ENCODE measurements around the gene CHMP2A. TPM values are rescaled to one million over a fixed set of nuclear protein-coding genes. Genes with fewer than 3 reads are reported as not detected.

Gene CHMP2A
- polyA plus RNA-seq, 2 of the 4 experiments (the other 2 are of a cell fraction) = 198 to 280 TPM

DNA sequence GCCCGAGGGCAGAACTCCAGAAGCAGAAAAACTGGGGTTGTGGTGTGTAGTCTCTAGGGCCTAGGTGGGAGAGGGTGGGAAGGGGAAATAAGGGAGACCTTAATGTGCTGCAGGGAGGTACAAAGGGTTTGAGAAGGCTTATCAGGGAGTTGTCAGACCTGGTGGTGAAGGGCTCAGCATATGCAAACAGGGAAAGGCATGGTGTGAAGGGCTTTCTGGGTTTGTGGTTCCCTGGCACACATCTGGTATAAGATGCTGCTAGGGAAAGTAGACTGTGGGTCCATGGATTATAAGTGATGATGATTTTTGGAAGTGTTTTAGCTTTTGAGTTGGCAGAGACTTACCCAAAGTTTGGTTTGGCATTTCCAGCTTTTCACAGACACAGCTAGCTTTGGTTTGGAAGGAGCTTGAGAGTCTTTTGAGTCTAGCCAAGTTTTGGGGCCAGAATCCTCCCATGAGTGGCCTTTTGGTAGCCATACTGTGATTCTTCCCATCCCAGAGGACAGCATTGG, 8.8 kb downstream of the CHMP2A start:
- Histone ChIP-seq H3K4me1 (peaks cover 23% of the 10 kb centered on the region), H3K27ac (peak overlapping the region; percentile 87 to 95; a peak in 5 of 6 replicates), H3K4me2 (peak overlapping the region; percentile 95), H3K9me3 (no peaks in the 10 kb centered on the region), H3K4me3 (peak overlapping the region; percentile 97)
- ATAC-seq (no peak), DNase-seq (ENCODE audit: low read depth in 1 of 2, low spot score in 1 of 2) (no peak), FAIRE-seq (no peak)
- WGBS (ENCODE audit: missing lambda C conversion rate) = 0% methylated on average over 1 of the region's 1 CpG
- POLR2A ChIA-PET = interaction anchor here (1.8 to 4.1 kb wide), 3 partner anchors 8 to 32 kb away, joined by 5 to 184 read pairs (median 103); partner anchors contain the start of genes CHMP2A and ZBTB45
- CTCF ChIA-PET = interaction anchor here (1.3 to 13.8 kb wide), 3 partner anchors 7 to 32 kb away, joined by 3 to 222 read pairs (median 4); partner anchors contain the start of gene ZBTB45
- no peak for TF ChIP-seq MAZ (IDR thresholded peaks at IDR 0.05; ENCODE audit: borderline replicate concordance, low read depth, low read length)
- 0 out of 2 replicates have a peak, but pooled peaks have one; percentile 29 for TF ChIP-seq TFCP2L1 (CRISPR knock-in tag; IDR thresholded peaks at IDR 0.05)
- no peak for TF ChIP-seq ZFP36 (IDR thresholded peaks at IDR 0.05; ENCODE audit: borderline replicate concordance, partially characterized antibody)
- no peak for TF ChIP-seq NR3C1 (IDR thresholded peaks at IDR 0.05)
- TF ChIP-seq SMC3 (IDR thresholded peaks at IDR 0.05) = no peak
- 0 out of 2 replicates have a peak, but pooled peaks have one; percentile 26 for TF ChIP-seq TP53 (CRISPR knock-in tag; IDR thresholded peaks at IDR 0.05)
- TF ChIP-seq HEYL (CRISPR knock-in tag; IDR thresholded peaks at IDR 0.05) = no peak
- no peak for TF ChIP-seq ZSCAN20 (CRISPR knock-in tag; IDR thresholded peaks at IDR 0.05)

DNA sequence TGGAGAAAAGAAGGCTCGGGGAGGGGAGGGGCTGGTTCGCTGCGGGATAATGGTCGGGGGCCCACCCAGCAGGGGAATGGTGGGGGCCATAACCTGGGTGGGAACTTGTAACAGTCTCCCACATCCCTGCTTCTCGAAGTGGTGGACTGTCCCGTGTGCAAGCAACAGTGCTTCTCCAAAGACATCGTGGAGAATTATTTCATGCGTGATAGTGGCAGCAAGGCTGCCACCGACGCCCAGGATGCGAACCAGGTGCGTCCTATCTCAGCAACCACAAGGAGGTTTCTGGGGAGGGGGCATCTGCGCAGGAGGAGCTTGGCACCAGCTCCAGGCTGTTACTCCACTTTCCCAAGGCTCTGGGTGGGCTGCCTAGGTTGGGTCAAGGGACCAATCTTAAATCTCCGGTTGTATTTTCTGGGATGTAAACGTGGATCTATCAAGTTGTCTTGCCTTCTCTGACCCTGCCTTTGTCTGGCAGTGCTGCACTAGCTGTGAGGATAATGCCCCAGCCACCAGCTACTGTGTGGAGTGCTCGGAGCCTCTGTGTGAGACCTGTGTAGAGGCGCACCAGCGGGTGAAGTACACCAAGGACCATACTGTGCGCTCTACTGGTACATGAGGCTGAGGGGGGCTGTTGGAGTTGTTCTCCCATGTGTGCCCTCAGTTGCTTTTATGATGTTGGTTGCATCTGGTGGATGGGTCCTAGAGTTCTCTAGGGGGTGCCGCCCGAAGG, 9.5 kb downstream of the CHMP2A start:
- WGBS (ENCODE audit: missing lambda C conversion rate) = 4% methylated on average over 21 of the region's 21 CpGs
- ATAC-seq = no peak
- H3K4me3 ChIP-seq = peak overlapping the region; percentile 97
- no peaks in the 10 kb centered on the region for H3K9me3 ChIP-seq
- FAIRE-seq = no peak
- peaks cover 23% of the 10 kb centered on the region for H3K4me1 ChIP-seq
- H3K27ac ChIP-seq = peak overlapping the region; percentile 87 to 95
- ChIA-PET CTCF (interaction anchor here (1.3 to 13.8 kb wide), 3 partner anchors 8 to 31 kb away, joined by 3 to 222 read pairs (median 4); partner anchors contain the start of gene ZBTB45), POLR2A (interaction anchor here (1.8 to 4.1 kb wide), 4 partner anchors 9 to 31 kb away, joined by 5 to 184 read pairs (median 70); partner anchors contain the start of genes CHMP2A, UBE2M and ZBTB45)
- DNase-seq (ENCODE audit: low read depth in 1 of 2, low spot score in 1 of 2) = no peak
- H3K4me2 ChIP-seq = peak overlapping the region; percentile 95
- TF ChIP-seq, protein P1, sequence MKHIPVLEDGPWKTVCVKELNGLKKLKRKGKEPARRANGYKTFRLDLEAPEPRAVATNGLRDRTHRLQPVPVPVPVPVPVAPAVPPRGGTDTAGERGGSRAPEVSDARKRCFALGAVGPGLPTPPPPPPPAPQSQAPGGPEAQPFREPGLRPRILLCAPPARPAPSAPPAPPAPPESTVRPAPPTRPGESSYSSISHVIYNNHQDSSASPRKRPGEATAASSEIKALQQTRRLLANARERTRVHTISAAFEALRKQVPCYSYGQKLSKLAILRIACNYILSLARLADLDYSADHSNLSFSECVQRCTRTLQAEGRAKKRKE (CRISPR knock-in tag; IDR thresholded peaks at IDR 0.05; ENCODE audit: low read depth) = no peak
- TF ChIP-seq SMC3 (IDR thresholded peaks at IDR 0.05) (no peak), HOXA7 (CRISPR knock-in tag; IDR thresholded peaks at IDR 0.05) (no peak), FOSL2 (IDR thresholded peaks at IDR 0.05) (no peak), FOSL2 (CRISPR knock-in tag; IDR thresholded peaks at IDR 0.05) (no peak), HDAC2 (IDR thresholded peaks at IDR 0.05) (no peak), NFE2L2 (conservative IDR thresholded peaks at IDR 0.05; ENCODE audit: low read length) (no peak), JUN (IDR thresholded peaks at IDR 0.05) (no peak), ZC3H11A (IDR thresholded peaks at IDR 0.05) (no peak)
- TF ChIP-seq, protein P2, sequence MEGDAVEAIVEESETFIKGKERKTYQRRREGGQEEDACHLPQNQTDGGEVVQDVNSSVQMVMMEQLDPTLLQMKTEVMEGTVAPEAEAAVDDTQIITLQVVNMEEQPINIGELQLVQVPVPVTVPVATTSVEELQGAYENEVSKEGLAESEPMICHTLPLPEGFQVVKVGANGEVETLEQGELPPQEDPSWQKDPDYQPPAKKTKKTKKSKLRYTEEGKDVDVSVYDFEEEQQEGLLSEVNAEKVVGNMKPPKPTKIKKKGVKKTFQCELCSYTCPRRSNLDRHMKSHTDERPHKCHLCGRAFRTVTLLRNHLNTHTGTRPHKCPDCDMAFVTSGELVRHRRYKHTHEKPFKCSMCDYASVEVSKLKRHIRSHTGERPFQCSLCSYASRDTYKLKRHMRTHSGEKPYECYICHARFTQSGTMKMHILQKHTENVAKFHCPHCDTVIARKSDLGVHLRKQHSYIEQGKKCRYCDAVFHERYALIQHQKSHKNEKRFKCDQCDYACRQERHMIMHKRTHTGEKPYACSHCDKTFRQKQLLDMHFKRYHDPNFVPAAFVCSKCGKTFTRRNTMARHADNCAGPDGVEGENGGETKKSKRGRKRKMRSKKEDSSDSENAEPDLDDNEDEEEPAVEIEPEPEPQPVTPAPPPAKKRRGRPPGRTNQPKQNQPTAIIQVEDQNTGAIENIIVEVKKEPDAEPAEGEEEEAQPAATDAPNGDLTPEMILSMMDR (IDR thresholded peaks at IDR 0.05) = no peak

DNA sequence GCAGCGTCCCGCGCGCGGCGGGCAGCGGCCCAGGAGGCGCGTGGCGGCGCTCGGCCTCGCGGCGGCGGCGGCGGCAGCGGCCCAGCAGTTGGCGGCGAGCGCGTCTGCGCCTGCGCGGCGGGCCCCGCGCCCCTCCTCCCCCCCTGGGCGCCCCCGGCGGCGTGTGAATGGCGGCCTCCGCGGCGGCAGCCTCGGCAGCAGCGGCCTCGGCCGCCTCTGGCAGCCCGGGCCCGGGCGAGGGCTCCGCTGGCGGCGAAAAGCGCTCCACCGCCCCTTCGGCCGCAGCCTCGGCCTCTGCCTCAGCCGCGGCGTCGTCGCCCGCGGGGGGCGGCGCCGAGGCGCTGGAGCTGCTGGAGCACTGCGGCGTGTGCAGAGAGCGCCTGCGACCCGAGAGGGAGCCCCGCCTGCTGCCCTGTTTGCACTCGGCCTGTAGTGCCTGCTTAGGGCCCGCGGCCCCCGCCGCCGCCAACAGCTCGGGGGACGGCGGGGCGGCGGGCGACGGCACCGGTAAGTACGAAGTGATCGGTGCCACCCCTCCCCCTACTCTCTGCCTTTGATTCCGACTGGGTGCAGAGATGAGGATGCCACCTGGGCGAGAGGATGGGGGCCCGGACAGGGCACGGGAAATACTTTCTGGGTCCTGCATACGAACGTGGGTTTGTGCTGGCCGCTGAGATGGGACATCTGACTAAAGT, 10.2 kb downstream of the CHMP2A start:
- peaks cover 23% of the 10 kb centered on the region for H3K4me1 ChIP-seq
- ATAC-seq = peak in 1 of 2 experiments; percentile 37; a peak in 3 of 6 replicates
- no peaks in the 10 kb centered on the region for H3K9me3 ChIP-seq
- no peak for FAIRE-seq
- TF ChIP-seq JUN (IDR thresholded peaks at IDR 0.05) (peak; percentile 13 to 25; a peak in 2 of 5 replicates), MYC (IDR thresholded peaks at IDR 0.05; ENCODE audit: borderline replicate concordance, low read length) (no peak)
- TF ChIP-seq, protein P3, sequence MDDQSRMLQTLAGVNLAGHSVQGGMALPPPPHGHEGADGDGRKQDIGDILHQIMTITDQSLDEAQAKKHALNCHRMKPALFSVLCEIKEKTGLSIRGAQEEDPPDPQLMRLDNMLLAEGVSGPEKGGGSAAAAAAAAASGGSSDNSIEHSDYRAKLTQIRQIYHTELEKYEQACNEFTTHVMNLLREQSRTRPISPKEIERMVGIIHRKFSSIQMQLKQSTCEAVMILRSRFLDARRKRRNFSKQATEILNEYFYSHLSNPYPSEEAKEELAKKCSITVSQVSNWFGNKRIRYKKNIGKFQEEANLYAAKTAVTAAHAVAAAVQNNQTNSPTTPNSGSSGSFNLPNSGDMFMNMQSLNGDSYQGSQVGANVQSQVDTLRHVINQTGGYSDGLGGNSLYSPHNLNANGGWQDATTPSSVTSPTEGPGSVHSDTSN (IDR thresholded peaks at IDR 0.05) = no peak
- H3K4me3 ChIP-seq = peak overlapping the region; percentile 97
- peak overlapping the region; percentile 87 to 95 for H3K27ac ChIP-seq
- ChIA-PET POLR2A (interaction anchor here (1.0 to 4.1 kb wide), 17 partner anchors 9 to 182 kb away, joined by 3 to 184 read pairs (median 8); partner anchors contain the start of genes CHMP2A, MZF1, SLC27A5 and UBE2M), CTCF (interaction anchor here (1.3 to 13.8 kb wide), 4 partner anchors 9 to 31 kb away, joined by 3 to 222 read pairs (median 5); partner anchors contain the start of genes CHMP2A and ZBTB45)
- H3K4me2 ChIP-seq = peak overlapping the region; percentile 95
- WGBS (ENCODE audit: missing lambda C conversion rate) = under 1% methylated on average over 20 of the region's 92 CpGs
- DNase-seq (ENCODE audit: low read depth in 1 of 2, low spot score in 1 of 2) = peak; percentile 40 to 75

Measured in A549 (cell line).